Activated CD4-positive, alpha-beta T cell treated with anti-CD3 and anti-CD28 coated beads for 36 hours (primary cell): ENCODE measurements around the gene SAMD4A. TPM values are rescaled to one million over a fixed set of nuclear protein-coding genes. Genes with fewer than 3 reads are reported as not detected.
A peak's percentile ranks its signal among the peaks of the same experiment; 100 is the strongest.

Experiments used
- ATAC-seq: fragments of 200-7000 bp; cut with Tn5 transposase; one replicate; pipeline ENCODE4 v1.10.0; 2021; ENCODE audit warnings: mild to moderate bottlenecking, moderate library complexity
- CTCF ChIA-PET: fragments of 350-600 bp; sonication (Branson Sonifier 250); formaldehyde crosslinking; loops from one replicate; lab custom pipeline; 2021; ENCODE audit warnings: antibody characterized with exemption; lab: Charles Lee
- POLR2A ChIA-PET: fragments of 350-600 bp; sonication (Branson Sonifier 250); formaldehyde crosslinking; loops from one replicate; lab custom pipeline; 2021; ENCODE audit warnings: antibody characterized with exemption, inconsistent platforms; lab: Charles Lee
- DNase-seq: peaks from one replicate; pipeline ENCODE4 v3.0.0-alpha.2; 2020
- H3K27ac Mint-ChIP-seq: one replicate; pipeline ENCODE4 v1.8.0; 2021; ENCODE audit warnings: mixed read lengths
- H3K27me3 Mint-ChIP-seq: one replicate; pipeline ENCODE4 v1.8.0; 2021; ENCODE audit warnings: mixed read lengths
- H3K36me3 Mint-ChIP-seq: one replicate; pipeline ENCODE4 v1.8.0; 2021; ENCODE audit warnings: low read depth, mixed read lengths
- H3K4me1 Mint-ChIP-seq: one replicate; pipeline ENCODE4 v1.8.0; 2021; ENCODE audit warnings: mixed read lengths
- H3K4me3 Mint-ChIP-seq: one replicate; pipeline ENCODE4 v1.8.0; 2021; ENCODE audit warnings: mild to moderate bottlenecking, moderate library complexity, mixed read lengths
- H3K9me3 Mint-ChIP-seq: one replicate; pipeline ENCODE4 v1.8.0; 2021; ENCODE audit warnings: low read depth, mixed read lengths
- intact Hi-C, 2 experiments: fragments of 100-400 bp; cut with DNase I in 1 of 2; cut with micrococcal nuclease in 1 of 2; formaldehyde crosslinking; loops; one replicate each; pipeline versions ENCODE4 v1.14.2 to v1.15.1; 2022 to 2024; cut with DNase I, micrococcal nuclease
- total RNA-seq, 2 experiments: library from RNA; stranded (reverse); gene quantifications; one replicate each; pipeline ENCODE4 v1.2.3, GENCODE V29; 2021

The SAMD4A gene
- total RNA-seq, 2 experiments from 2014 or later, result 2.7 to 2.8 TPM

GRCh38 chr14:54599966-54600716 is 33.2 kb downstream of the SAMD4A start:
- H3K9me3 Mint-ChIP-seq, result no peaks in the 10 kb centered on the region
- CTCF ChIA-PET, result interaction anchor here (0.6 to 1.2 kb wide), 3 partner anchors 26 to 229 kb away, joined by 3 read pairs; no protein-coding TSS in a partner anchor
- intact Hi-C loops, result no loop called here
- no peak overlapping the region for H3K27ac Mint-ChIP-seq
- no peak overlapping the region for H3K4me3 Mint-ChIP-seq
- POLR2A ChIA-PET, result no interaction called here
- no peaks in the 10 kb centered on the region for H3K36me3 Mint-ChIP-seq
- H3K27me3 Mint-ChIP-seq, result no peaks in the 10 kb centered on the region
- no peaks in the 10 kb centered on the region for H3K4me1 Mint-ChIP-seq
- ATAC-seq, result no peak
- DNase-seq, result no peak

GRCh38 chr14:54600717-54601109 is 33.8 kb downstream of the SAMD4A start:
- Mint-ChIP-seq H3K36me3 (no peaks in the 10 kb centered on the region), H3K4me1 (no peaks in the 10 kb centered on the region)

GRCh38 chr14:54603362-54603761 is 36.4 kb downstream of the SAMD4A start:
- H3K27ac Mint-ChIP-seq, result no peak overlapping the region
- CTCF ChIA-PET, result interaction anchor here (1.2 kb wide), 1 partner anchor 9 kb away, joined by 4 read pairs; no protein-coding TSS in a partner anchor
- POLR2A ChIA-PET, result interaction anchor here (0.8 kb wide), 1 partner anchor 153 kb away, joined by 8 read pairs; no protein-coding TSS in a partner anchor
- DNase-seq (no peak), ATAC-seq (peak; percentile 26)
- no peaks in the 10 kb centered on the region for H3K4me1 Mint-ChIP-seq
- no peaks in the 10 kb centered on the region for H3K9me3 Mint-ChIP-seq
- H3K36me3 Mint-ChIP-seq, result no peaks in the 10 kb centered on the region
- H3K27me3 Mint-ChIP-seq, result no peaks in the 10 kb centered on the region
- intact Hi-C loops, result no loop called here
- no peak overlapping the region for H3K4me3 Mint-ChIP-seq

More at GRCh38 chr14:54600717-54601109, 33.8 kb downstream of the SAMD4A start:
- Mint-ChIP-seq H3K27ac (no peak overlapping the region), H3K27me3 (no peaks in the 10 kb centered on the region), H3K4me3 (no peak overlapping the region), H3K9me3 (no peaks in the 10 kb centered on the region)
- intact Hi-C loops, result no loop called here
- ChIA-PET POLR2A (no interaction called here), CTCF (interaction anchor here (0.6 to 1.2 kb wide), 4 partner anchors 25 to 562 kb away, joined by 3 to 5 read pairs (median 3); no protein-coding TSS in a partner anchor)
- DNase-seq, result no peak
- ATAC-seq, result no peak

- peaks cover 6% of the 10 kb centered on the region for H3K4me1 Mint-ChIP-seq
- DNase-seq (peak; percentile 22), ATAC-seq (peak; percentile 19)
- H3K36me3 Mint-ChIP-seq, result no peaks in the 10 kb centered on the region
- peaks cover 2% of the 10 kb centered on the region for H3K27me3 Mint-ChIP-seq
- ChIA-PET CTCF (no interaction called here), POLR2A (no interaction called here)
- intact Hi-C loops, result no loop called here
- H3K4me3 Mint-ChIP-seq, result no peak overlapping the region
- no peaks in the 10 kb centered on the region for H3K9me3 Mint-ChIP-seq
- no peak overlapping the region for H3K27ac Mint-ChIP-seq
These were observed 39.2 kb downstream of the SAMD4A start for GRCh38 chr14:54606178-54606577.

- H3K27ac Mint-ChIP-seq, result no peak overlapping the region
- ChIA-PET POLR2A (no interaction called here), CTCF (no interaction called here)
- peaks cover 2% of the 10 kb centered on the region for H3K27me3 Mint-ChIP-seq
- intact Hi-C loops, result no loop called here
- DNase-seq, result no peak
- no peak for ATAC-seq
- H3K9me3 Mint-ChIP-seq, result no peaks in the 10 kb centered on the region
- peaks cover 6% of the 10 kb centered on the region for H3K4me1 Mint-ChIP-seq
- H3K36me3 Mint-ChIP-seq, result no peaks in the 10 kb centered on the region
- no peak overlapping the region for H3K4me3 Mint-ChIP-seq
These were observed 39.8 kb downstream of the SAMD4A start for GRCh38 chr14:54606631-54607133.

GRCh38 chr14:54609576-54609975 is 42.6 kb downstream of the SAMD4A start:
- H3K4me1 Mint-ChIP-seq, result peaks cover 6% of the 10 kb centered on the region
- DNase-seq, result no peak
- no peak for ATAC-seq
- POLR2A ChIA-PET, result no interaction called here
- no peaks in the 10 kb centered on the region for H3K36me3 Mint-ChIP-seq
- CTCF ChIA-PET, result interaction anchor here (0.7 kb wide), 1 partner anchor 120 kb away, joined by 3 read pairs; no protein-coding TSS in a partner anchor
- H3K9me3 Mint-ChIP-seq, result no peaks in the 10 kb centered on the region
- H3K27me3 Mint-ChIP-seq, result peaks cover 2% of the 10 kb centered on the region
- no peak overlapping the region for H3K4me3 Mint-ChIP-seq
- no peak overlapping the region for H3K27ac Mint-ChIP-seq
- intact Hi-C loops, result no loop called here

- Mint-ChIP-seq H3K4me3 (no peak overlapping the region), H3K27ac (no peak overlapping the region), H3K27me3 (peaks cover 2% of the 10 kb centered on the region), H3K36me3 (no peaks in the 10 kb centered on the region), H3K9me3 (no peaks in the 10 kb centered on the region), H3K4me1 (peaks cover 6% of the 10 kb centered on the region)
- intact Hi-C loops, result no loop called here
- POLR2A ChIA-PET, result no interaction called here
- DNase-seq (no peak), ATAC-seq (no peak)
- CTCF ChIA-PET, result interaction anchor here (0.7 to 1.7 kb wide), 4 partner anchors 19 to 163 kb away, joined by 3 to 5 read pairs (median 4); no protein-coding TSS in a partner anchor
These were observed 43.4 kb downstream of the SAMD4A start for GRCh38 chr14:54610051-54610977.

GRCh38 chr14:54614296-54614695 is 47.4 kb downstream of the SAMD4A start:
- ChIA-PET CTCF (no interaction called here), POLR2A (interaction anchor here (0.5 kb wide), 1 partner anchor 332 kb away, joined by 3 read pairs; no protein-coding TSS in a partner anchor)
- Mint-ChIP-seq H3K27me3 (peaks cover 2% of the 10 kb centered on the region), H3K4me1 (peaks cover 15% of the 10 kb centered on the region), H3K27ac (no peak overlapping the region), H3K36me3 (no peaks in the 10 kb centered on the region), H3K4me3 (no peak overlapping the region), H3K9me3 (no peaks in the 10 kb centered on the region)
- intact Hi-C loops, result no loop called here
- DNase-seq, result no peak
- no peak for ATAC-seq

GRCh38 chr14:54617467-54617866 is 50.5 kb downstream of the SAMD4A start:
- DNase-seq (no peak), ATAC-seq (peak; percentile 85)
- POLR2A ChIA-PET, result no interaction called here
- intact Hi-C loops, result loop anchor here in 1 of 2 experiments (1.0 kb wide), 1 partner anchor 156 kb away; no protein-coding TSS in a partner anchor
- Mint-ChIP-seq H3K4me3 (no peak overlapping the region), H3K27ac (no peak overlapping the region), H3K27me3 (no peaks in the 10 kb centered on the region), H3K36me3 (no peaks in the 10 kb centered on the region), H3K4me1 (peaks cover 15% of the 10 kb centered on the region), H3K9me3 (no peaks in the 10 kb centered on the region)
- CTCF ChIA-PET, result interaction anchor here (1.1 kb wide), 1 partner anchor 16 kb away, joined by 3 read pairs; no protein-coding TSS in a partner anchor

- CTCF ChIA-PET, result no interaction called here
- peaks cover 4% of the 10 kb centered on the region for H3K36me3 Mint-ChIP-seq
These were observed 54.8 kb downstream of the SAMD4A start for GRCh38 chr14:54621686-54622085.

More at GRCh38 chr14:54621686-54622085, 54.8 kb downstream of the SAMD4A start:
- H3K27me3 Mint-ChIP-seq, result no peaks in the 10 kb centered on the region
- intact Hi-C loops, result loop anchor here (1.0 to 2.0 kb wide), 4 partner anchors 55 to 152 kb away; partner anchors contain the start of gene SAMD4A (in 1 of the 2)
- no peak overlapping the region for H3K27ac Mint-ChIP-seq
- ATAC-seq (no peak), DNase-seq (no peak)
- H3K9me3 Mint-ChIP-seq, result no peaks in the 10 kb centered on the region
- no peak overlapping the region for H3K4me3 Mint-ChIP-seq
- POLR2A ChIA-PET, result no interaction called here
- peaks cover 27% of the 10 kb centered on the region for H3K4me1 Mint-ChIP-seq
